Stimulated activated CD4-positive, alpha-beta T cell treated with anti-CD3 and anti-CD28 coated beads, Interleukin-4, amount 100 ng/mL, for 24 hours (primary cell): ENCODE measurements around the gene SEC14L1.

Experiments used
- DNase-seq: peaks from one replicate; pipeline ENCODE4 v3.0.0-alpha.2; 2020

SEC14L1 gene

GRCh38 chr17:77116371-77116860 lies 24.4 kb upstream of the SEC14L1 start:
- DNase-seq, result no peak

GRCh38 chr17:77117415-77117814 lies 23.4 kb upstream of the SEC14L1 start:
- DNase-seq, result no peak

GRCh38 chr17:77118251-77118928 lies 22.4 kb upstream of the SEC14L1 start:
- no peak for DNase-seq

- no peak for DNase-seq
Measured at GRCh38 chr17:77119668-77120301, 21.0 kb upstream of the SEC14L1 start.

GRCh38 chr17:77120868-77121267 lies 19.9 kb upstream of the SEC14L1 start:
- DNase-seq, result no peak

GRCh38 chr17:77124192-77124889 lies 16.4 kb upstream of the SEC14L1 start:
- no peak for DNase-seq

- no peak for DNase-seq
Measured at GRCh38 chr17:77125432-77125901, 15.3 kb upstream of the SEC14L1 start.

GRCh38 chr17:77126519-77126918 lies 14.2 kb upstream of the SEC14L1 start:
- no peak for DNase-seq

GRCh38 chr17:77127735-77128361 lies 12.9 kb upstream of the SEC14L1 start:
- peak; percentile 67 for DNase-seq

- DNase-seq, result no peak
Measured at GRCh38 chr17:77128896-77129567, 11.7 kb upstream of the SEC14L1 start.

- DNase-seq, result no peak
Measured at GRCh38 chr17:77129568-77130301, 11.0 kb upstream of the SEC14L1 start.

GRCh38 chr17:77130525-77130924 lies 10.2 kb upstream of the SEC14L1 start:
- no peak for DNase-seq

GRCh38 chr17:77131904-77132303 lies 8.9 kb upstream of the SEC14L1 start:
- DNase-seq, result no peak

- DNase-seq, result no peak
Measured at GRCh38 chr17:77132411-77133086, 8.2 kb upstream of the SEC14L1 start.

GRCh38 chr17:77133087-77133638 lies 7.6 kb upstream of the SEC14L1 start:
- no peak for DNase-seq

GRCh38 chr17:77136420-77136767 lies 4.4 kb upstream of the SEC14L1 start:
- no peak for DNase-seq

GRCh38 chr17:77137111-77137510 lies 3.7 kb upstream of the SEC14L1 start:
- no peak for DNase-seq

- peak; percentile 47 for DNase-seq
Measured at GRCh38 chr17:77137886-77138285, 2.9 kb upstream of the SEC14L1 start.

GRCh38 chr17:77140166-77140877 lies 447 bp upstream of the SEC14L1 start:
- peak; percentile 99 for DNase-seq

- DNase-seq, result no peak
Measured at GRCh38 chr17:77141846-77142449, 1.2 kb downstream of the SEC14L1 start.
